Endothelial cell of umbilical vein (primary cell): ENCODE results near the gene EPSTI1. TPM values are rescaled to one million over a fixed set of nuclear protein-coding genes. Genes with fewer than 3 reads are reported as not detected.

Experiments
- BruUV-seq: library from RNA; stranded (reverse); fragments of 400-500 nt; replicated peaks from 2 replicates; lab custom pipeline; 2021; lab: Mats Ljungman, UMichigan
- CTCF ChIA-PET: fragments of 300-600, 350-600 bp; sonication (Branson Sonifier 250); formaldehyde crosslinking; loops from one replicate; lab custom pipeline; 2021; ENCODE audit warnings: antibody characterized with exemption, inconsistent platforms; lab: Charles Lee
- POLR2A ChIA-PET: fragments of 300-600, 350-600 bp; sonication (Branson Sonifier 250); formaldehyde crosslinking; loops from one replicate; lab custom pipeline; 2021; ENCODE audit warnings: antibody characterized with exemption, inconsistent platforms; lab: Charles Lee
- DNase-seq: peaks from one replicate; pipeline ENCODE4 v3.0.0-alpha.2; 2011; ENCODE audit warnings: low read depth, low spot score
- FAIRE-seq: peaks from 2 replicates; lab custom pipeline; 2011; peaks lifted over from hg19 to GRCh38; lab: Jason Lieb, UNC
- H2AFZ ChIP-seq: 2 replicates; pipeline ENCODE4 v1.6.0; 2012; ENCODE audit warnings: low read depth, low read length, control low read depth, inconsistent platforms
- H3K27ac ChIP-seq: 2 replicates; pipeline ENCODE4 v1.5.1; 2011; ENCODE audit warnings: low read depth, mild to moderate bottlenecking, control low read depth, low read length, moderate library complexity; ENCODE audit not compliant: insufficient read depth
- H3K27me3 ChIP-seq, 2 experiments: 2 replicates each; pipeline versions ENCODE4 v1.6.0 to v1.6.1; 2011; ENCODE audit warnings: low read length in 2 of 2, mixed read lengths in 1 of 2; ENCODE audit not compliant: control insufficient read depth in 2 of 2, insufficient read depth in 2 of 2
- H3K36me3 ChIP-seq, 2 experiments: 2 replicates in 1 of 2; 3 replicates in 1 of 2; pipeline ENCODE4 v1.5.1; 2011; ENCODE audit warnings: low read length in 2 of 2, mild to moderate bottlenecking in 1 of 2, moderate library complexity in 1 of 2; ENCODE audit not compliant: control insufficient read depth in 2 of 2, insufficient read depth in 2 of 2; ENCODE audit errors: extremely low read depth in 1 of 2
- H3K4me1 ChIP-seq: 3 replicates; pipeline ENCODE4 v1.5.1; 2011; ENCODE audit warnings: mild to moderate bottlenecking, low read length; ENCODE audit not compliant: control insufficient read depth, insufficient read depth; ENCODE audit errors: extremely low read depth
- H3K4me2 ChIP-seq: 2 replicates; pipeline ENCODE4 v1.6.1; 2011; ENCODE audit warnings: low read length, control low read depth, mixed read lengths; ENCODE audit not compliant: insufficient read depth
- H3K4me3 ChIP-seq, 3 experiments: fragments of 200-600 bp in 1 of 3; sonication (generic), shearing (Covaris generic) in 1 of 3; replicated peaks in 1 of 3; 2 replicates each; pipeline ENCODE4 v1.5.1; 2011 to 2016; ENCODE audit warnings: control low read depth in 3 of 3, low read length in 3 of 3, mild to moderate bottlenecking in 2 of 3, inconsistent platforms in 1 of 3, low read depth in 1 of 3, moderate library complexity in 1 of 3; ENCODE audit not compliant: insufficient read depth in 1 of 3
- H3K79me2 ChIP-seq: 2 replicates; pipeline ENCODE4 v1.6.0; 2012; ENCODE audit warnings: low read length, inconsistent platforms; ENCODE audit not compliant: control insufficient read depth, insufficient read depth
- H3K9ac ChIP-seq: replicated peaks from 2 replicates; pipeline ENCODE3; 2011; ENCODE audit warnings: low read length, control low read depth; ENCODE audit not compliant: insufficient read depth; ENCODE audit errors: extremely low read depth
- H3K9me1 ChIP-seq: replicated peaks from 3 replicates; pipeline ENCODE4 v1.6.0; 2011; ENCODE audit warnings: mild to moderate bottlenecking, low read length; ENCODE audit not compliant: control insufficient read depth, insufficient read depth; ENCODE audit errors: extremely low read depth
- H3K9me3 ChIP-seq: replicated peaks from 2 replicates; pipeline ENCODE4 v1.5.1; 2012; ENCODE audit warnings: low read length, inconsistent platforms; ENCODE audit not compliant: control insufficient read depth, insufficient read depth
- H4K20me1 ChIP-seq: replicated peaks from 2 replicates; pipeline ENCODE3; 2011; ENCODE audit warnings: mild to moderate bottlenecking, low read length; ENCODE audit not compliant: control insufficient read depth, insufficient read depth; ENCODE audit errors: extremely low read depth
- CTCF ChIP-seq, 2 donors: IDR thresholded peaks; 1 replicate in 1 of 2; 2 replicates in 1 of 2; pipeline ENCODE4 v1.5.1; 2011; ENCODE audit warnings: low read length in 2 of 2, mild to moderate bottlenecking in 2 of 2, moderate library complexity in 2 of 2, control low read depth in 1 of 2, inconsistent platforms in 1 of 2, low read depth in 1 of 2; ENCODE audit not compliant: insufficient read depth in 1 of 2; ENCODE audit errors: extremely low read depth in 1 of 2
- EZH2 ChIP-seq: IDR thresholded peaks from 2 replicates; pipeline ENCODE4 v1.6.1; 2012; ENCODE audit warnings: borderline replicate concordance, low read depth, mild to moderate bottlenecking, moderate library complexity, low read length, inconsistent platforms; ENCODE audit not compliant: severe bottlenecking
- FOS ChIP-seq: IDR thresholded peaks from 2 replicates; pipeline ENCODE4 v1.6.1; 2011; ENCODE audit warnings: mild to moderate bottlenecking, low read length, moderate library complexity, borderline replicate concordance; ENCODE audit not compliant: insufficient read depth
- GATA2 ChIP-seq: IDR thresholded peaks from 2 replicates; pipeline ENCODE4 v1.7.0; 2011; ENCODE audit warnings: low read depth, mild to moderate bottlenecking, moderate library complexity, mixed read lengths, low read length; ENCODE audit not compliant: insufficient read length, insufficient read depth
- JUN ChIP-seq: IDR thresholded peaks from 2 replicates; pipeline ENCODE4 v1.6.1; 2011; ENCODE audit warnings: borderline replicate concordance, low read depth; ENCODE audit not compliant: insufficient read length, insufficient read depth
- MAX ChIP-seq: IDR thresholded peaks from 2 replicates; pipeline ENCODE4 v1.6.1; 2011; ENCODE audit not compliant: insufficient read depth, insufficient read length
- MYC ChIP-seq: IDR thresholded peaks from one replicate; pipeline ENCODE4 v1.6.1; 2011; ENCODE audit warnings: mild to moderate bottlenecking, low read depth, low read length
- POLR2A ChIP-seq: IDR thresholded peaks from 2 replicates; pipeline ENCODE4 v1.6.1; 2012; ENCODE audit warnings: low read depth, mild to moderate bottlenecking, control low read depth, low read length
- POLR2AphosphoS5 ChIP-seq: IDR thresholded peaks from 2 replicates; pipeline ENCODE4 v1.6.1; 2012; ENCODE audit warnings: low read depth, mild to moderate bottlenecking, control low read depth, low read length, moderate library complexity; ENCODE audit not compliant: insufficient read depth
- dilution Hi-C: fragments of 300-500 bp; cut with MboI; formaldehyde crosslinking; loops from one replicate; pipeline ENCODE4 v1.15.0; 2019; ENCODE audit warnings: low sequenced_read_pairs; ENCODE audit not compliant: extremely low pct_ligation_motif_present
- intact Hi-C: fragments of 100-400 bp; cut with micrococcal nuclease; formaldehyde crosslinking; loops from one replicate; pipeline ENCODE4 v1.10.0; 2022
- polyA plus RNA-seq, 4 experiments: library from polyadenylated mRNA; depleted of rRNA in 3 of 4; stranded (reverse) in 3 of 4; unstranded in 1 of 4; fragments of >200 nt; gene quantifications; 2 replicates each; pipeline versions ENCODE4 v1.2.1 to v1.2.3, GENCODE V29; 2011 to 2012; ENCODE audit warnings: missing spikeins in 1 of 4
- total RNA-seq: library from RNA; stranded (reverse); gene quantifications from 2 replicates; pipeline ENCODE4 v1.2.3, GENCODE V29; 2021

The EPSTI1 gene
- total and polyA plus RNA-seq, 2 donors (not counting 3 experiments of a cell fraction or from before 2014, with no cell fraction given): 0.77 to 3.1 TPM

- dilution Hi-C loops: no loop called here
- FAIRE-seq: no peak
- CTCF ChIA-PET: no interaction called here
Observed at GRCh38 chr13:42865768-42866102, 126.3 kb downstream of the EPSTI1 start.

More at GRCh38 chr13:42865768-42866102, 126.3 kb downstream of the EPSTI1 start:
- Histone ChIP-seq H3K27me3 (no peaks in the 10 kb centered on the region), H3K79me2 (no peaks in the 10 kb centered on the region), H4K20me1 (no peaks in the 10 kb centered on the region), H3K9me1 (no peaks in the 10 kb centered on the region), H3K4me3 (no peak overlapping the region), H3K36me3 (no peaks in the 10 kb centered on the region), H2AFZ (no peak overlapping the region), H3K9ac (no peak overlapping the region), H3K4me1 (no peaks in the 10 kb centered on the region), H3K9me3 (no peaks in the 10 kb centered on the region), H3K27ac (no peak overlapping the region), H3K4me2 (no peak overlapping the region)
- DNase-seq: no peak
- BruUV-seq: no TSS peak
- intact Hi-C loops: no loop called here
- POLR2A ChIA-PET: no interaction called here
- TF ChIP-seq MAX (no peak), GATA2 (no peak), FOS (no peak), EZH2 (no peak), MYC (no peak), CTCF (IDR thresholded peaks at IDR 0.05; ENCODE audit: extremely low read depth in 1 of 2, insufficient read depth in 1 of 2, low read depth in 1 of 2, low read length in 2 of 2) (no peak), POLR2A (no peak), JUN (no peak), POLR2AphosphoS5 (no peak)
